Psoas muscle (tissue), 8 donors: ENCODE results near the gene MYO1H. TPM values are rescaled to one million over a fixed set of nuclear protein-coding genes. Genes with fewer than 3 reads are reported as not detected.
A peak's percentile ranks its signal among the peaks of the same experiment; 100 is the strongest.
"Not testable (repeated sequence)": the region's sequence is repeated elsewhere in the genome, so short reads cannot be mapped to it uniquely, and the experiment has no call there.

Experiments
- ATAC-seq, 4 donors: fragments of 200-7000 bp; cut with Tn5 transposase; one replicate each; pipeline ENCODE4 v1.9.1; 2020; ENCODE audit warnings: moderate library complexity in 3 of 4, mild to moderate bottlenecking in 2 of 4
- DNase-seq, 2 donors: peaks; one replicate each; pipeline ENCODE4 v3.0.0-alpha.2; 2020
- H3K27ac ChIP-seq: fragments of 200-600 bp; one replicate; pipeline ENCODE4 v1.8.0; 2022
- H3K27me3 ChIP-seq, 3 donors: fragments of 200-600 bp in 1 of 3; one replicate each; pipeline versions ENCODE4 v1.6.1 to v1.8.0; 2013 to 2022; ENCODE audit warnings: low read length in 2 of 3, mild to moderate bottlenecking in 2 of 3, moderate library complexity in 1 of 3; ENCODE audit not compliant: insufficient read depth in 3 of 3
- H3K36me3 ChIP-seq, 2 donors: fragments of 200-600 bp in 1 of 2; one replicate each; pipeline versions ENCODE4 v1.6.1 to v1.8.0; 2013 to 2022; ENCODE audit warnings: low read depth in 1 of 2, mild to moderate bottlenecking in 1 of 2, moderate library complexity in 1 of 2; ENCODE audit not compliant: insufficient read depth in 1 of 2
- H3K4me1 ChIP-seq: fragments of 200-600 bp; one replicate; pipeline ENCODE4 v1.8.0; 2022
- H3K4me3 ChIP-seq: fragments of 200-600 bp; one replicate; pipeline ENCODE4 v1.8.0; 2022; ENCODE audit warnings: mild to moderate bottlenecking
- H3K9me3 ChIP-seq: fragments of 200-600 bp; one replicate; pipeline ENCODE4 v1.8.0; 2022
- CTCF ChIP-seq: fragments of 200-600 bp; IDR thresholded peaks from one replicate; pipeline ENCODE4 v1.8.0; 2022; ENCODE audit warnings: antibody characterized with exemption
- WGBS, 3 donors: extraction: QIAGEN DNeasy Blood & Tissue Kit; methylation state at CpG; one replicate each; pipeline versions ENCODE4 v1.1.6 to v1.1.7; 2013; 5-methylcytosine and 5-hydroxymethylcytosine counted together
- intact Hi-C, 2 donors: fragments of 100-400 bp; cut with DNase I; formaldehyde crosslinking; loops; one replicate each; pipeline versions ENCODE4 v1.11.0 to v1.14.2; 2022
- polyA plus RNA-seq, 3 donors: library from polyadenylated mRNA; stranded (reverse); fragments of 200-250 nt; gene quantifications; one replicate each; pipeline ENCODE4 v1.2.3, GENCODE V29; 2013
- total RNA-seq, 4 donors: library from RNA; stranded (reverse); fragmentation: NEBNext Ultra II Directional in 2 of 4; extraction: Animal tissue kit (Norgen Biotek cat#: 25700) in 2 of 4; gene quantifications; one replicate each; pipeline versions ENCODE4 v1.2.1 to v1.2.4, GENCODE V29; 2021 to 2023
- donor health status: healthy with polysubstance abuse.
- donor health status: DM: no; HTN: no; CAD: no; lungs with moderate emphysema.
- donor health status: Bipolar disorder and iron deficiency.
- donor health status: healthy.
- donor health status: DM: yes; HTN: yes; CAD: no.
- donor health status: DM: no; HTN: no; CAD: no.
- donor health status: DM: no; HTN: no; CAD: no.
- donor health status: DM: yes; HTN: yes; CAD: no.

Gene MYO1H
- total and polyA plus RNA-seq, 7 donors = 0.10 TPM; not detected in 6

DNA sequence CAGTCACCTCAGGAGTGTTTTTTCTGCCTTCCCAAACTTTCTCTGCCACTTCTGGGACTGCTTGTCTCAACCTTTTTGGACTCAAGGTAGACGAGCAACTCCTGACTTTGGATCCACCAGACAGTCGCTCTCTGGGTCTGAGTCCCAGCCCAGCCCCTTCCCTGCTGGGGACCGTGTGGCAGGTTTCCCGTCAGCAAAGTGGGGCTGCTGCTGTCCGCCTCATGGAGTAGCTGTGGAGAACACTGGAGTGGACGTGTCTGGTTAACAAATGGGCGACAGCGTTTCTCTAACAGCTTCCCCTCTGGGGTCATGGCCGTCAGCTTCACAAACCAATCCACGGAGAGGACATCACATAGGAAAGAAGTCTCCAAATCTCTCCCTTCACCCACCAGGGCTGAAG lies 74.6 kb downstream of the MYO1H start:
- H3K9me3 ChIP-seq = no peaks in the 10 kb centered on the region
- DNase-seq (no peak), ATAC-seq (no peak)
- no peaks in the 10 kb centered on the region for H3K36me3 ChIP-seq
- H3K4me1 ChIP-seq = no peaks in the 10 kb centered on the region
- 31 to 40% (median 40%) methylated on average over 10 of the region's 10 CpGs for WGBS, 3 donors
- peaks cover 0 to 7% (median 0%) of the 10 kb centered on the region in 3 donors for H3K27me3 ChIP-seq
- no peak overlapping the region for H3K27ac ChIP-seq
- H3K4me3 ChIP-seq = no peak overlapping the region
- intact Hi-C loops = no loop called here
- no peak for TF ChIP-seq CTCF

DNA sequence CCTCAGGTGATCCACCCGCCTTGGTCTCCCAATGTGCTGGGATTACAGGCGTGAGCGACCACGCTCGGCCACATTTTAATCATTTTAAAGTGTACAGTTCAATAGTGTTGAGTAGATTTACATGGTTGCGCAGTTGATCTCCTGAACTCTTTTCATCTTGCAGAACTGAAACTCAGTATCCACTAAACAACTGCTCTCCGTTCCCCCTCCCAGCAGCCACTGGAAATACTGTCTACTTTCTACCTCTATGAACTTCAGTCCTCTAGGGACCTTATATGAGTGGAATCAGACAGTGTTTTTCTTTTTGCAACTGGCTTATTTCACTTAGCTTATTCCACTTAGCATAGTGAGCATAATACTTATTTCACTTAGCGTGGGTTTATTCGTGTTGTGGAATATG lies 75.7 kb downstream of the MYO1H start:
- H3K27ac ChIP-seq = no peak overlapping the region
- intact Hi-C loops = no loop called here
- ATAC-seq (no peak), DNase-seq (no peak)
- no peaks in the 10 kb centered on the region for H3K36me3 ChIP-seq
- WGBS, 3 donors = 75 to 80% (median 76%) methylated on average over 9 of the region's 9 CpGs
- no peaks in the 10 kb centered on the region for H3K9me3 ChIP-seq
- no peak for TF ChIP-seq CTCF
- H3K4me1 ChIP-seq = no peaks in the 10 kb centered on the region
- H3K4me3 ChIP-seq = no peak overlapping the region
- peaks cover 0 to 7% (median 0%) of the 10 kb centered on the region in 3 donors for H3K27me3 ChIP-seq

GRCh38 chr12:109428037-109428629 lies 80.4 kb downstream of the MYO1H start:
- Histone ChIP-seq H3K4me3 (no peak overlapping the region), H3K36me3 (no peaks in the 10 kb centered on the region), H3K4me1 (peaks cover 6% of the 10 kb centered on the region), H3K9me3 (no peaks in the 10 kb centered on the region), H3K27me3 (peaks cover 0 to 3% (median 0%) of the 10 kb centered on the region in 3 donors), H3K27ac (no peak overlapping the region)
- peak; percentile 98 for TF ChIP-seq CTCF
- DNase-seq = peak; percentile 79 to 87
- intact Hi-C loops = loop anchor here in 1 of 2 donors (5.0 kb wide), 1 partner anchor 349 kb away; no protein-coding TSS in a partner anchor
- peak; percentile 80 to 94 (median 92) for ATAC-seq
- WGBS, 3 donors = 21 to 24% (median 23%) methylated on average over 8 of the region's 8 CpGs

GRCh38 chr12:109428804-109429203 lies 81.1 kb downstream of the MYO1H start:
- WGBS, 3 donors = 79 to 95% (median 88%) methylated on average over 3 of the region's 3 CpGs
- not testable (repeated sequence) for H3K36me3 ChIP-seq, H3K27ac ChIP-seq, ATAC-seq, H3K4me3 ChIP-seq, H3K9me3 ChIP-seq, H3K27me3 ChIP-seq, DNase-seq
- intact Hi-C loops = loop anchor here in 1 of 2 donors (5.0 kb wide), 1 partner anchor 348 kb away; no protein-coding TSS in a partner anchor
- peaks cover 11% of the 10 kb centered on the region for H3K4me1 ChIP-seq

DNA sequence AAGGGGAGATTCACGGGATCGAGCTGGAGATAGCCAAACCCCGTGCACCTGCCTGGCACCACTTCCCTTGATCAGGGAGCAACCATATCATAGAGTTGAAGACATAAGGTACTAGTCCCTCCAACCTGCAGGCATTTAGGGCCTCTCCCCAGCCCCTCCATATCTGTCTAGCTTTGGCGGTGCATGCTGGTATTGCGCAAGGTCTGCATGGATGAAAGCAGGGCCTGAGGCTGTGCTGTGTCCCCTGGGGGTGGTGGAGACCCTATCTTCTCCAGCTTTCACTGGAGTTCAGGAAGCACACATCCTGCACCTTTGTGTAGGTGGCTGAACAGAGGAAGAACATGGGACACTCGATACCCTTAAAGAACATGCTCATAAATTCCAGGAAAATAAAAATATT lies 82.5 kb downstream of the MYO1H start:
- WGBS, 3 donors = 82 to 91% (median 91%) methylated on average over 6 of the region's 6 CpGs
- ATAC-seq = no peak
- intact Hi-C loops = loop anchor here in 1 of 2 donors (5.0 to 10.0 kb wide), 2 partner anchors 47 to 185 kb away; partner anchors contain the start of genes KCTD10 and UBE3B
- no peaks in the 10 kb centered on the region for H3K27me3 ChIP-seq
- peaks cover 11% of the 10 kb centered on the region for H3K4me1 ChIP-seq
- no peak for DNase-seq
- no peak overlapping the region for H3K4me3 ChIP-seq
- H3K36me3 ChIP-seq = no peaks in the 10 kb centered on the region
- no peak for TF ChIP-seq CTCF
- H3K9me3 ChIP-seq = no peaks in the 10 kb centered on the region
- no peak overlapping the region for H3K27ac ChIP-seq
